Urinary bladder (tissue), 4 donors: ENCODE measurements around the gene ELANE. TPM values are rescaled to one million over a fixed set of nuclear protein-coding genes. Genes with fewer than 3 reads are reported as not detected.
"Not testable (repeated sequence)": the region's sequence is repeated elsewhere in the genome, so short reads cannot be mapped to it uniquely, and the experiment has no call there.

Source experiments
- DNase-seq: peaks from one replicate; pipeline ENCODE4 v3.0.0-alpha.2; 2015; ENCODE audit errors: extremely low spot score
- H3K27ac ChIP-seq: one replicate; pipeline ENCODE4 v1.5.1; 2013; ENCODE audit warnings: low read depth, mild to moderate bottlenecking, moderate library complexity
- H3K36me3 ChIP-seq: one replicate; pipeline ENCODE4 v1.6.1; 2013; ENCODE audit warnings: mild to moderate bottlenecking, moderate library complexity; ENCODE audit not compliant: insufficient read depth
- H3K4me1 ChIP-seq: one replicate; pipeline ENCODE4 v1.6.1; 2013; ENCODE audit warnings: mild to moderate bottlenecking, moderate library complexity; ENCODE audit not compliant: insufficient read depth
- H3K4me3 ChIP-seq: one replicate; pipeline ENCODE4 v1.5.1; 2013; ENCODE audit warnings: low read depth, low read length
- WGBS: extraction: QIAGEN DNeasy Blood & Tissue Kit; methylation state at CpG from one replicate; pipeline ENCODE4 v1.1.7; 2013; 5-methylcytosine and 5-hydroxymethylcytosine counted together
- polyA plus RNA-seq: library from polyadenylated mRNA; stranded (reverse); fragments of 200-250 nt; gene quantifications from one replicate; pipeline ENCODE4 v1.2.3, GENCODE V29; 2013
- total RNA-seq: library from RNA; depleted of rRNA; stranded (reverse); fragments of >200 nt; gene quantifications from one replicate; pipeline ENCODE4 v1.2.3, GENCODE V29; 2014
- donor health status: healthy with polysubstance abuse.
- donor health status: healthy.

The ELANE gene
- total and polyA plus RNA-seq, 2 donors: 5.7 TPM; not detected in 1

DNA sequence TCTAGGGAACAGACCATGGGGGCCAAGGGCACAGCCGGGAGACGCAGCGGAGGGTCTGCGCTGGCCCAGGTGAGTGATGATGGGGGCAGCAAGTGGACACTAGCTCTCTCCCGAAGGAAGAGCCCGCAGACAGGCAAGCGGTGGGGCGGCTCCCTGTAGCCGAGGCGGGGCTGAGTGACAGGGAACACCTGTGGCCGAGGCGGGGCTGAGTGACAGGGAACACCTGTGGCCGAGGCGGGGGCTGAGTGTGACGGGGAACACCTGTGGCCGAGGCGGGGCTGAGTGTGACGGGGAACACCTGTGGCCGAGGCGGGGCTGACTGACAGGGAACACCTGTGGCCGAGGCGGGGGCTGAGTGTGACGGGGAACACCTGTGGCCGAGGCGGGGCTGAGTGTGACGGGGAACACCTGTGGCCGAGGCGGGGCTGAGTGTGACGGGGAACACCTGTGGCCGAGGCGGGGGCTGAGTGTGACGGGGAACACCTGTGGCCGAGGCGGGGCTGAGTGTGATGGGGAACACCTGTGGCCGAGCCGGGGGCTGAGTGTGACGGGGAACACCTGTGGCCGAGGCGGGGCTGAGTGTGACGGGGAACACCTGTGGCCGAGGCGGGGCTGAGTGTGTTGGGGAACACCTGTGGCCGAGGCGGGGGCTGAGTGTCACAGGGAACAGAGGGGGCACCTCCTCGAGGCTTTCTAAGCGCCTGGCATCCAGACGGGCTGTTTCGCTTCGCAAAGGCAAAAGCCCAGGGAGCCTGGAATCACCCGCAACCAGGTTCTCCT, 39.5 kb downstream of the ELANE start:
- not testable (repeated sequence) for H3K36me3 ChIP-seq, H3K4me1 ChIP-seq, H3K27ac ChIP-seq, DNase-seq
- 49% methylated on average over 47 of the region's 50 CpGs for WGBS
- H3K4me3 ChIP-seq: peak overlapping the region; percentile 91

DNA sequence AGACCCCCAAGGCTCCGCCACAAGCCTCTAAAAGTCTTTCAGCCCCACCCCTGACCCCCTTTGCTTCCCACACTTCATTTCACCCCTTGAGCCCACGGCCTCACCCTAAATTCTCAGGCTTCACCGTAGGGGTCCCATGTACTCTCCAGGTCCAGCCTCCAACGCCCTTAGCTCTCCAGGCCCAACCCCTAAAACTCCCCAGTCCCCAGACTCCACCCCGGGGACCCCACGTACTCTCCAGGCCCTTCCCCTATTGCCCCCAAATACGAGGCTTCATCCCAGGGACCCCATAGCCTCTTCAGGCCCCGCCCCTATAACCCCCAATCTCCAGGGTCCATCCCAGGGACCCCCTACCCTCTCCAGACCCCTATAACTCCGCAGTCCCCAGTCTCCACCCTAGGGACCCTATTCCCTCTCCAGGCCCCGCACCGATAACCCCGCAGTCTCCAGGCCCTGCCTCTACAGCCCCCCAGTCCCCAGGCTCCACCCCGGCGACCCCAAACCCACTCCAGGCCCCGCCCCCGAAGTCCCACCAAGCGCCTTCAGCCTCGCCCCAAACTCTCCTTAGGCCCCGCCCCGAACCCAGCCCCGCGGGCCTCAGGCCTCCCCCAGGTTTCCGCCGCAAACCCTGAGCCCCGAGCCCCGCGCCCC, 40.3 kb downstream of the ELANE start:
- Histone ChIP-seq H3K4me3 (peak overlapping the region; percentile 91), H3K4me1 (no peaks in the 10 kb centered on the region), H3K27ac (peak overlapping the region; percentile 53), H3K36me3 (no peaks in the 10 kb centered on the region)
- 5% methylated on average over 25 of the region's 27 CpGs for WGBS
- no peak for DNase-seq

DNA sequence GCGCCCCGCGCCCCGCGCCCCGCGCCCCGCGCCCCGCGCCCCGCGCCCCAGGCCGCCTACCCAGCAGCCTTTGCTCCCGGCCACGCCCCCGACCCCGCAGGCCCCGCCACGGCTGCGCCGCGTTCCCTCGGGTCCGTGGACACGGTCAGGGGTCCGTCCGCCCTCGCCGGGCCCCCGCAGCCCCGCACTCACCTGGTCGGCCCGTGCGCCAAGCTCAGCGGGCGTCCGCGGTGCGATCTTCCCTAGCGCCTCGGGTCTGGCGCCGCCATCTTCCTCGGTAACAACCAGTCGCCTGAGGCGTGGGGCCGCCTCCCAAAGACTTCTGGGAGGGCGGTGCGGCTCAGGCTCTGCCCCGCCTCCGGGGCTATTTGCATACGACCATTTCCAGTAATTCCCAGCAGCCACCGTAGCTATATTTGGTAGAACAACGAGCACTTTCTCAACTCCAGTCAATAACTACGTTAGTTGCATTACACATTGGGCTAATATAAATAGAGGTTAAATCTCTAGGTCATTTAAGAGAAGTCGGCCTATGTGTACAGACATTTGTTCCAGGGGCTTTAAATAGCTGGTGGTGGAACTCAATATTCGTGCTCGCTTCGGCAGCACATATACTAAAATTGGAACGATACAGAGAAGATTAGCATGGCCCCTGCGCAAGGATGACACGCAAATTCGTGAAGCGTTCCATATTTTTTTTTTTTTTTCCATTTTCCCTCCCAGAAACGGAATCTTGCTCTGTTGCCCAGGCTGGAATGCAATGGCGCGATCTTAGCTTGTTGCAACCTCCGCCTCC, 41.0 kb downstream of the ELANE start, which contains the start of the genes MED16 and RNU6-9:
Gene MED16, minus strand, starts transcription at position 294 of the 796 bp plus-strand sequence. CDS start 2,056 bp downstream, outside the sequence.
Gene RNU6-9, plus strand, starts transcription at position 591 of the 796 bp plus-strand sequence.
- peak; percentile 90 for DNase-seq
- peak within 1 kb of the TSS; percentile 95 for H3K27ac ChIP-seq
- no peaks in the 10 kb centered on the region for H3K36me3 ChIP-seq
- under 1% methylated on average over 68 of the region's 69 CpGs for WGBS
- peak within 1 kb of the TSS; percentile 91 for H3K4me3 ChIP-seq
- no peaks in the 10 kb centered on the region for H3K4me1 ChIP-seq

DNA sequence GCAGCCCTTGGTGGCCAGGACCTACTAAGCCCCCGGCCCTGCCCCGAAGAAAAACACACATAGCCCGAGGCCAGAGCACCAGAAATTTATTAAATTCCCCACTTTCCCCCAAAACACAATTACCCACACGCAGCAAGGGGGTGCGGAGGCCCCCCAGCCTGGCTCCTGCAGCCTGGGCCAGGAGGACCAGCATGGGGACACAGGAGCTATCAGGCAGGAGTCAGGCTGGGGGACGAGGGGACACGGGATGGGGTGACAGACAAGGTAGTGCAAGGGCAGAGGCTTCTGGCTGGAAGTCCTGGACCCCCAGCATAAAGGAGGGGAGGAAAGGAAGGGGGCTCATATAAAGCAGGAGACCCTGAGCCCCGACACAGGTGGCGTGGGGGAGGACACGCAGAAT, 44.3 kb downstream of the ELANE start:
- DNase-seq: no peak
- H3K27ac ChIP-seq: no peak overlapping the region
- WGBS: 94% methylated on average over 10 of the region's 10 CpGs
- H3K36me3 ChIP-seq: peaks cover 3% of the 10 kb centered on the region
- no peak overlapping the region for H3K4me3 ChIP-seq
- no peaks in the 10 kb centered on the region for H3K4me1 ChIP-seq

DNA sequence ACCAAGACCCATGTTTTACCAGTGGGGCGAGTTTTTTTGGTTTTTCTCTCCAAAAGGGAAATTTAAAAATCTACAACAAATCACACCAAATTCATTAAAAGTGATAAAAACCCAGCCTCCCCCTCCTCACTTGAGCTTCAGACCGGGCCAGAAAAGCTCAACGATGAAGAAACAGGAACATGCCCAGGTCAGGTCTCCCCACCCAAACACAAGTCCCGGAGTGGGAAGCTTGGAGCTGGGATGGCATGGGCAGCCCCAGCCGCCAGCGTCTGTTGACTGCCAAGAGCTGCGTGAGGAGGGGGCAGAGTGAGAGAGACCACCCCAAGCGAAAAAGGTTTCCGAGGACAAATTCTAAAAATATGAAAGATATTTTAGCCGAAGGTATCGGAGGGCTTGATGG, 44.9 kb downstream of the ELANE start:
- Histone ChIP-seq H3K36me3 (peaks cover 3% of the 10 kb centered on the region), H3K4me3 (no peak overlapping the region), H3K4me1 (no peaks in the 10 kb centered on the region), H3K27ac (no peak overlapping the region)
- no peak for DNase-seq
- 92% methylated on average over 11 of the region's 11 CpGs for WGBS

DNA sequence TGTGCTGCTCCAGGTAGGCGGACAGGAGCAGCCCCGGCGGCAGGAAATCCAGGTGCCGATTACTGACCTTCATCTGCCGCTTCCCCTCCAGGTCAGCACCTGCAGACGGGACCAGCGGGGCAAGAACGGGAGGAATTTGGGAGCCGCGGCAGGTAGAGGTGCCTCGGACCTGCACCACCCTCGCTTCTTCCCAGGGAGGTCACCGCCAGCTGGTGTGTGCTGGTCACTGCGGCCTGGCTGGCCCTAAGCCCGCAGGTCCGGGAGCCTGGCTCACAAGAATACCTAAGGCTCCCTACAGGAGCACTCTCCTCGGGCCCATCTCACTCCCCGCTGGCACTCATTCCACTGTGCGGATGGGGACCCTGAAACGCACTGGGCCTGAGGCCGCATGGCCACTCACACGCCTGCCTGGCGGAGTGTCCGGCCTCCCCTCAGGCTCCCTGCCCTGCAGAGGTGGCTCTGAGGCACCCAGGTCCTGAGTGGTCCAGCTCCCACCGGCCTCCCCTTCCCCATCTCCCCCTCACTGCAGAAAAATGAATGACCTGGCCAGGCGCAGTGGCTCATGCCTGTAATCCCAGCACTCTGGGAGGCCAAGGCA, 45.4 kb downstream of the ELANE start:
- no peak for DNase-seq

DNA sequence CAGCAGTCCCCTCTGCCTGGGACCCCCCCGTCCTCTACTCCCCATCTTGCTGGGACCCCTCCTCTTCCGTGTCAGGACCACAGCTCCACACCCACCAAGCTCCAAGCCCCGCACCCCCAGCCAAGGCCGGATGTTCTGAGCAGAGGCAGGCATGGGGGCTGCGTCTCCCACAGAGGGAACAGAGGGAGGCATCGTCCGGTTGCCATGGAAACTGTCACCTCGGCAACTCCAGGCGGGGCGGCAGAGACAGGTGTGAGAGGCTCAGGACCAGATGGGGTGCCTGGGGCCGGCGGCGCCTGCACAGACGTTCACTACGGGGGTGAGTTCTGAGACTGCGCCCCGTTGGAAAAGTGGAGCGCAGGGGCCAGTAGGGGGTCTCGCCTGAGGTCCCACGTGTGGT, 46.6 kb downstream of the ELANE start:
- H3K4me1 ChIP-seq: no peaks in the 10 kb centered on the region
- WGBS: 77% methylated on average over 20 of the region's 20 CpGs
- DNase-seq: no peak
- H3K4me3 ChIP-seq: no peak overlapping the region
- H3K36me3 ChIP-seq: peaks cover 3% of the 10 kb centered on the region
- H3K27ac ChIP-seq: no peak overlapping the region

More for the DNA sequence above, 45.4 kb downstream of the ELANE start:
- WGBS: 91% methylated on average over 26 of the region's 26 CpGs
- Histone ChIP-seq H3K4me1 (no peaks in the 10 kb centered on the region), H3K27ac (no peak overlapping the region), H3K36me3 (peaks cover 3% of the 10 kb centered on the region), H3K4me3 (no peak overlapping the region)

DNA sequence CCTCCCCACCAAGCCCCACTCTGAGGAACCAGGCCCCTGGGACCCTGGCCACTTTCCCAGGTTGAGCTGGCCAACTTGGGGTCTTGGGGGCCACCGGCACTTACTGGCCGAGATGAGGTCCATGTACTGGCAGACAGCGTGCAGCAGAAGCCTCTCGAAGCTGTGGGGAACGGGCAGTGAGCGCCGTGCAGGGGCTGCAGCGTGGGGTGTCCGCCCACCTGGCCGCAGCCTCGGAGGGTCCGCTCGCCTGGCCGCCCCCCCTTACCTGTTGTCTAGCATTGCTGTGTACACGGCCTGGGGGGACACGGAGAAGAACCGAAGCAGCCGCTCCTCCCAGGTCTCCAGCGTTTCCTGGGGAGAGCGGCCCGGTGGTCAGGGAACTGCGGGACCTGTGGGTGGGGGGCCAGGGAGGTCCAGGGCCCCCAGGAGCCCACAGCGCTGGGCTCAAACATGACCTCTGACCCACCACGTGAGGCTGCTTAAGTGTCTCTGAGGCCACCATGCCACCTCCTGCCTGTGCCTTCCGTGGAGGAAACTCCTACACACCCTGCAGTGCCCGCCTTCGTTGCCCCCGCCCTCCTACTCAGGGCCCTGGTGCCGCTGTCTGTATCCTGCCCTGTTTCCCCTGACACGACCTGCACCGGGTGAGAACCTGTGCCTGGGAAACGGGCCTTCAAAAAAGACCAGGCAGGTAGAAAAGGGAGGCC, 47.4 kb downstream of the ELANE start:
- no peak overlapping the region for H3K27ac ChIP-seq
- 90% methylated on average over 32 of the region's 32 CpGs for WGBS

DNA sequence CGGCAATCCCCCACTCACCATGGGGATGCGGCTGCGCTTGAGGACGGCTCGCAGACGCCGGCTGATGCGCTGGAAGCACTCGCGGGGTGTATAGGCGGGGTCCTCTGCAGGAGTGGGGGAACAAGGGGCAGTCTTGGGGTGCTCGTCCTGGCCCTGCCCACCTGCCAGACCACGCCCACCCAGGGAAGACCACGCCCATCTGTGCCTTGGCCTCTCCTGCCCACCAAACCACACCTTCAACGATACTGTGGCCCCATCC, 47.9 kb downstream of the ELANE start:
- 92% methylated on average over 15 of the region's 15 CpGs for WGBS
- no peak overlapping the region for H3K4me3 ChIP-seq
- DNase-seq: no peak
- peaks cover 3% of the 10 kb centered on the region for H3K36me3 ChIP-seq
- no peak overlapping the region for H3K27ac ChIP-seq
- H3K4me1 ChIP-seq: no peaks in the 10 kb centered on the region

More for the DNA sequence above, 47.4 kb downstream of the ELANE start:
- DNase-seq: no peak
- H3K4me3 ChIP-seq: no peak overlapping the region
- H3K36me3 ChIP-seq: peaks cover 3% of the 10 kb centered on the region
- H3K4me1 ChIP-seq: no peaks in the 10 kb centered on the region

DNA sequence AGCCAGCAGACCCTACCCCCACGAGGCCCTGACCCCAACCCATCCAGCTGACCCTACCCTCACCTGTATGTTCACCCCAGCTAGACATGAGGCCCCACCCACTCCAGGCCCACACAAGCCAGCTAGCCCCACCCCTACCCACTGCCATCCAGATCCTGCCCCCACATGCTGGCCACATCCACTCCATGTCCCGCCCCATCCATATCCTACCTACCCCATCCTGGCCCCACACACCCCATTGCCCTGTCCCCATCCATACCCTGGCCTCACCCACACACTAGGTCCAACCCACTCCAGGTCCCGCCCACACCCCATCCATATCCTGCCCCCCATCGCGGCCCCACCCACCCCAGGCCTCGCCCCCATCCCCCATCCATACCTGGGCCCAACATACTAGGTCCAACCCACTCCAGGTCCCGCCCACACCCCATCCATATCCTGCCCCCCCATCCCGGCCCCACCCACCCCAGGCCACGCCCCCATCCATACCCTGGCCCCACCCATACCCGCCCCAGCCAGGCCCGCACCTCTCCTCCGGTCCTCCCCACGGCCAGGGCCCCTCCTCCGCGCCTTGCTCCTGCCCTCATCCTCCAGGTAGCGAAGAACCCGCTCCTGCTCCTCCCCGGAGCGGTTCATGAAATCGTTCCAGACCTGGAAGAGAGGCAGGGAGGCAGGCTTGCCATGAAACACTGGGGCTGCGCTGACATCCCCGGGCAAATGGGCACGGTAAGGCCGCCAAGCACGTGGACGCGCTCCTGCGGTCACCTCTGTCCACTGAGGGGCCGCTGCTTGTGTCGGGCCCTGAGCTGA, 48.4 kb downstream of the ELANE start:
- H3K36me3 ChIP-seq: peaks cover 3% of the 10 kb centered on the region
- no peak overlapping the region for H3K4me3 ChIP-seq
- WGBS: 83% methylated on average over 30 of the region's 30 CpGs
- H3K4me1 ChIP-seq: no peaks in the 10 kb centered on the region
- H3K27ac ChIP-seq: no peak overlapping the region
- DNase-seq: no peak

DNA sequence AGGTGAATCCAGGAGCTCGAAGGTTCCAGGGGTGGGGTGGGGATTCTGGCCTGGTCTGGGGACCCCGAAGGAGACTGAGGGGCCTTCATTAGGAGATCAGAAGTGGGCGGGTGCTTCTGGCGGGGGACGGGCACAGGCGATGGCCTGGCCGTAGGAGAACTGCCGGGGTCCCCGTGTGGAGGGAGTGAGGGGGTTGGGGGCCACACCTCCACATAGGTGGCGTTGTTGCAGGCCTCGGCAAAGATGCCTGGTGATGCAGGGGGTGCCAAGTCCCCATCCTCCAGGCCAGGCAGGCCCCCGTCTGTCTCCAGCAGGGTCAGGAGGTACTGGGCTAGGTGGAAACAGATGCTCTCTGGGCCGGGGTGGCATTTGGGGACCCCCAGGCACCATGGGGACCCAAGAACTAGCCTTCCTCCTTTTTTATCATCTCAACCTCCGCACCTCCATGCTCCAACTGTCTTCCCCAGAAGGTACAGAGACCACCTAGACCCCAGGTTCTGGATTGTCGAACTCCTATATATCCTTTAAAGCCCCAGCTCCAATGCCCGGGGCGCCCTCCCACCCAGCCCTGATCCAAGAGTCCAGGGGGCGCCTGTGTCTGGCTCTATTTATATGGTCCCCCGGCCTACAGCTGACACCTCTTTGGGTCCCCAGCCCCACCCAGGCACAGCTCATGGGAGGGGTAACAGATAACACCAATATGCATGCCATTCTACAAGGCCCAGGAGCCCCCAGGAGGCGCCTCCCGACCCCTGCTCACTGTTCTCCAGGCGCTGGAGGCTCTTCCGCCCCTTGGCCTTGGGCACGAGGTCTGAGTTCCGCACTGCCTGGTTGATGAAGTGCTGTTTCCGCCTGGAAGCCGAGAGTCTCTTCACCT, 49.4 kb downstream of the ELANE start:
- no peak for DNase-seq
- no peaks in the 10 kb centered on the region for H3K4me1 ChIP-seq
- 93% methylated on average over 27 of the region's 27 CpGs for WGBS
- no peak overlapping the region for H3K4me3 ChIP-seq
- no peak overlapping the region for H3K27ac ChIP-seq
- peaks cover 3% of the 10 kb centered on the region for H3K36me3 ChIP-seq

DNA sequence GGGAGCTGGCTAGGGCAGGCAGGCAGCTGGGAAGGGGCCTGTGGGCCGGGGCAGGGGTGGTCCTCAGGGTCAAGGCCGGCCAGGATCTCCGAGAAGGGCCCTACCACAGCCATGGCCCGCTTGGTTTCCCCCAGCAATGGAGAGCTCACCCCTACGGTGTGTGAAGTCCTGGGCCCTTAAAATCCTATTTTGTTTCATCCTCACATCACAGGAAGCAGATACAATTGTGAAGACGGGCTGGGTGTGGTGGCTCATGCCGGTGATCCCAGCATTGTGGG, 49.9 kb downstream of the ELANE start:
- DNase-seq: no peak
- peaks cover 3% of the 10 kb centered on the region for H3K36me3 ChIP-seq
- no peak overlapping the region for H3K4me3 ChIP-seq
- 85% methylated on average over 7 of the region's 7 CpGs for WGBS
- H3K4me1 ChIP-seq: no peaks in the 10 kb centered on the region
- H3K27ac ChIP-seq: no peak overlapping the region
